ENCODE results near the gene TADA1.

DNA sequence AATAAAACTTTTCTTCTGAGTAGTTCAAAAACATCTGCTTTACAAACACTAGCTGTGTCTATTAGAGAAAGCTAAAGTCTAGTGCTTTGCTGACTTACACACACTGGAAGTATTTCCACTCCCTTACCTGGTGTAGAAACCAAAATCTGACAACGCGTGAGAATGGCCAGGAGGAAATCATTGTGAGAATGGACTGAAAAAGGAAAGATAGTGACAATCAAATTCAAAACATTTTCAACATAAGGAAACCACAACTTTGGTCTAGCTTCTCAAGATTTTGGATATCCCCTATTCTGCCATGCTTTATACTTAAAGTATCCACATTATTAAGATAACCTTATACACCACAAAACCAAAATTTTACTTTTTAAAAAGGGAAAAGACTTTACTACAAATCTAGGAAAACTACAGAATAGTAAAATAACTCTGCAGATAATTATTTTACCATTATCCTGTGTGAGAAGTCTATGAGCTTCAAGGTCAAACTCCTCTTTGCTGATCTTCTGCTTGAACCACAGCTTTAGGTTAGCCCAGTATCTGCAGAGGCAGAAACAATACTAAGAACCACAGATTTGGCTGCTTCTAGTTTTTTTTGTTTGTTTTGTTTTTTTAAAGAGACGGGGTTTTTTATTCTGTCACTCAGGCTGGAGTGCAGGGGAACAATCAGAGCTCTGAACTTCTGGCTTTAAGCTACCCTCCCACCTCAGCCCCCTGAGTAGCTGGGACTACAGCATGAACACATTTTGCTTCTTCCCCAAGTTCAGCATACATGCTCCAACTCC lies 6.6 kb downstream of the TADA1 start:
- TF ChIP-seq, protein P1, sequence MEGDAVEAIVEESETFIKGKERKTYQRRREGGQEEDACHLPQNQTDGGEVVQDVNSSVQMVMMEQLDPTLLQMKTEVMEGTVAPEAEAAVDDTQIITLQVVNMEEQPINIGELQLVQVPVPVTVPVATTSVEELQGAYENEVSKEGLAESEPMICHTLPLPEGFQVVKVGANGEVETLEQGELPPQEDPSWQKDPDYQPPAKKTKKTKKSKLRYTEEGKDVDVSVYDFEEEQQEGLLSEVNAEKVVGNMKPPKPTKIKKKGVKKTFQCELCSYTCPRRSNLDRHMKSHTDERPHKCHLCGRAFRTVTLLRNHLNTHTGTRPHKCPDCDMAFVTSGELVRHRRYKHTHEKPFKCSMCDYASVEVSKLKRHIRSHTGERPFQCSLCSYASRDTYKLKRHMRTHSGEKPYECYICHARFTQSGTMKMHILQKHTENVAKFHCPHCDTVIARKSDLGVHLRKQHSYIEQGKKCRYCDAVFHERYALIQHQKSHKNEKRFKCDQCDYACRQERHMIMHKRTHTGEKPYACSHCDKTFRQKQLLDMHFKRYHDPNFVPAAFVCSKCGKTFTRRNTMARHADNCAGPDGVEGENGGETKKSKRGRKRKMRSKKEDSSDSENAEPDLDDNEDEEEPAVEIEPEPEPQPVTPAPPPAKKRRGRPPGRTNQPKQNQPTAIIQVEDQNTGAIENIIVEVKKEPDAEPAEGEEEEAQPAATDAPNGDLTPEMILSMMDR (IDR thresholded peaks at IDR 0.05; ENCODE audit: borderline replicate concordance, extremely low read depth, low read length, poor library complexity, severe bottlenecking) = no peak
- TF ChIP-seq EZH2 (IDR thresholded peaks at IDR 0.05; ENCODE audit: borderline replicate concordance, low read depth, low read length, severe bottlenecking) = no peak
